Measurements from ENCODE around the gene NR3C1.

DNA sequence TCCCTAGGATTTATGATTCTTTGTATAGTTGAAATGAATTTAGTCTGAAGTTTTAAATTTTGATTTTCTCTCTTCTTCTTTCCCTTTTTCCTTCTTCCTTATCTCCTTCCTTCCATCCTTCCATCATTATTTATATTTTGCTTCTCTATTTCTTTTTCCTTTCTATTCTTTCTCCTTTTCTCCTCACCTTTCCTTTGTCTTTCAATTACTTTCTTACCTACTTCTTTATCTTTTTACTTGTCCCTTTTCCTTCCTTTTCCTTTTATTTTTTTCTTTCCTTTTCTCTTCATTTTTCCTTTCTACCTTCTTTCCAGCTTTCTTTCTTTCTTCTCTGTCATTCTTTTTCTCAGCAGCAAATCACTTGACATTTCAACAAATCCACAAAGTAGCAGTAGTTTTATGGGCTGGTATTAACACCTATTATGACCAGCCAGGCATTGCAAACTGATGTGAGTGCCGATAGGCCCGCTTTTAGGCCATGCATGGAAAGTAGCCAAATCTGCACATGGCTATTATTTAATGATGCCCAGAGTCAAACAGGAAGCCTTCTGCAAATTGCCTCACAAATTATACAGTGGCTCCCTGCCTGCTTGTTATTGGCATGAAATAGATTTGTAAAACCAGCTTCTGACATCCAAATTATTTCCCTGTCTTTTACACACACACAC is 37.1 kb upstream of the NR3C1 start:
- TF ChIP-seq PAWR (CRISPR knock-in tag; IDR thresholded peaks at IDR 0.05; ENCODE audit: borderline replicate concordance) = no peak
- no peak for TF ChIP-seq RCOR2 (CRISPR knock-in tag; IDR thresholded peaks at IDR 0.05)
- TF ChIP-seq CREB1 (IDR thresholded peaks at IDR 0.05) = no peak
- TF ChIP-seq CREB1 (CRISPR knock-in tag; IDR thresholded peaks at IDR 0.05) = no peak
- TF ChIP-seq KLF16 (CRISPR knock-in tag; IDR thresholded peaks at IDR 0.05) = no peak
- TF ChIP-seq, protein P1, sequence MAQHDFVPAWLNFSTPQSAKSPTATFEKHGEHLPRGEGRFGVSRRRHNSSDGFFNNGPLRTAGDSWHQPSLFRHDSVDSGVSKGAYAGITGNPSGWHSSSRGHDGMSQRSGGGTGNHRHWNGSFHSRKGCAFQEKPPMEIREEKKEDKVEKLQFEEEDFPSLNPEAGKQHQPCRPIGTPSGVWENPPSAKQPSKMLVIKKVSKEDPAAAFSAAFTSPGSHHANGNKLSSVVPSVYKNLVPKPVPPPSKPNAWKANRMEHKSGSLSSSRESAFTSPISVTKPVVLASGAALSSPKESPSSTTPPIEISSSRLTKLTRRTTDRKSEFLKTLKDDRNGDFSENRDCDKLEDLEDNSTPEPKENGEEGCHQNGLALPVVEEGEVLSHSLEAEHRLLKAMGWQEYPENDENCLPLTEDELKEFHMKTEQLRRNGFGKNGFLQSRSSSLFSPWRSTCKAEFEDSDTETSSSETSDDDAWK (CRISPR knock-in tag; IDR thresholded peaks at IDR 0.05) = no peak
- no peak for TF ChIP-seq ZNF274 (CRISPR knock-in tag; IDR thresholded peaks at IDR 0.05)
- TF ChIP-seq, protein P2, sequence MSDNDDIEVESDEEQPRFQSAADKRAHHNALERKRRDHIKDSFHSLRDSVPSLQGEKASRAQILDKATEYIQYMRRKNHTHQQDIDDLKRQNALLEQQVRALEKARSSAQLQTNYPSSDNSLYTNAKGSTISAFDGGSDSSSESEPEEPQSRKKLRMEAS (IDR thresholded peaks at IDR 0.05) = no peak
- no peak for TF ChIP-seq ZNF703 (CRISPR knock-in tag; IDR thresholded peaks at IDR 0.05; ENCODE audit: borderline replicate concordance)
- no peak for TF ChIP-seq ZNF34 (CRISPR knock-in tag; IDR thresholded peaks at IDR 0.05; ENCODE audit: borderline replicate concordance)

Measured in HepG2 (cell line).